Lower lobe of right lung (tissue), 2 donors: ENCODE measurements around the gene ANKRD6. TPM values are rescaled to one million over a fixed set of nuclear protein-coding genes. Genes with fewer than 3 reads are reported as not detected.

ENCODE experiments used
- ATAC-seq, 2 donors: fragments of 200-7000 bp; cut with Tn5 transposase; one replicate each; pipeline ENCODE4 v1.9.1; 2020 to 2022; ENCODE audit warnings: mild to moderate bottlenecking in 2 of 2, moderate library complexity in 2 of 2
- DNase-seq: peaks from one replicate; pipeline ENCODE4 v3.0.0-alpha.2; 2020
- H3K27ac ChIP-seq: fragments of 200-600 bp; one replicate; pipeline ENCODE4 v1.8.0; 2022
- H3K27me3 ChIP-seq: fragments of 200-600 bp; one replicate; pipeline ENCODE4 v1.8.0; 2022; ENCODE audit warnings: low read depth
- H3K36me3 ChIP-seq: fragments of 200-600 bp; one replicate; pipeline ENCODE4 v1.8.0; 2022; ENCODE audit warnings: mild to moderate bottlenecking
- H3K4me1 ChIP-seq: fragments of 200-600 bp; one replicate; pipeline ENCODE4 v1.8.0; 2022
- H3K4me3 ChIP-seq: fragments of 200-600 bp; one replicate; pipeline ENCODE4 v1.8.0; 2022; ENCODE audit warnings: mild to moderate bottlenecking
- H3K9me3 ChIP-seq: fragments of 200-600 bp; one replicate; pipeline ENCODE4 v1.8.0; 2022
- CTCF ChIP-seq: fragments of 200-600 bp; IDR thresholded peaks from one replicate; pipeline ENCODE4 v1.8.0; 2022; ENCODE audit warnings: antibody characterized with exemption, mild to moderate bottlenecking
- intact Hi-C: fragments of 100-400 bp; cut with DNase I; formaldehyde crosslinking; loops from one replicate; pipeline ENCODE4 v1.11.0; 2022
- total RNA-seq: library from RNA; stranded (reverse); fragmentation: NEBNext Ultra II Directional; extraction: Animal tissue kit (Norgen Biotek cat#: 25700); gene quantifications from one replicate; pipeline ENCODE4 v1.2.1, GENCODE V29; 2021
- donor health status: DM: no; HTN: yes; CAD: no; lungs with severe emphysema.

ANKRD6 gene
- total RNA-seq, 1 donor from 2014 or later: 17.7 TPM

GRCh38 chr6:89439014-89439413, 6.1 kb downstream of the ANKRD6 start:
- Histone ChIP-seq H3K9me3 (no peaks in the 10 kb centered on the region), H3K27me3 (no peaks in the 10 kb centered on the region), H3K4me1 (peaks cover 12% of the 10 kb centered on the region), H3K27ac (no peak overlapping the region), H3K36me3 (no peaks in the 10 kb centered on the region), H3K4me3 (no peak overlapping the region)
- ATAC-seq: no peak
- intact Hi-C loops: loop anchor here (10.0 kb wide), 1 partner anchor 166 kb away; no protein-coding TSS in a partner anchor
- DNase-seq: no peak
- no peak for TF ChIP-seq CTCF

- no peak for TF ChIP-seq CTCF
- intact Hi-C loops: no loop called here
- ATAC-seq: no peak
- Histone ChIP-seq H3K4me1 (peaks cover 7% of the 10 kb centered on the region), H3K27ac (no peak overlapping the region), H3K4me3 (no peak overlapping the region), H3K36me3 (no peaks in the 10 kb centered on the region), H3K9me3 (no peaks in the 10 kb centered on the region), H3K27me3 (no peaks in the 10 kb centered on the region)
- no peak for DNase-seq
Measured at GRCh38 chr6:89440200-89440599, 7.2 kb downstream of the ANKRD6 start.

- H3K36me3 ChIP-seq: no peaks in the 10 kb centered on the region
- intact Hi-C loops: no loop called here
- H3K4me3 ChIP-seq: no peak overlapping the region
- H3K27ac ChIP-seq: no peak overlapping the region
- no peaks in the 10 kb centered on the region for H3K4me1 ChIP-seq
- no peaks in the 10 kb centered on the region for H3K27me3 ChIP-seq
- TF ChIP-seq CTCF: no peak
- no peak for DNase-seq
- no peaks in the 10 kb centered on the region for H3K9me3 ChIP-seq
- no peak for ATAC-seq
Measured at GRCh38 chr6:89443658-89444057, 10.7 kb downstream of the ANKRD6 start.

- Histone ChIP-seq H3K9me3 (no peaks in the 10 kb centered on the region), H3K27ac (no peak overlapping the region), H3K4me1 (no peaks in the 10 kb centered on the region), H3K27me3 (no peaks in the 10 kb centered on the region), H3K4me3 (no peak overlapping the region), H3K36me3 (no peaks in the 10 kb centered on the region)
- ATAC-seq (no peak), DNase-seq (no peak)
- TF ChIP-seq CTCF: no peak
- intact Hi-C loops: no loop called here
Measured at GRCh38 chr6:89449193-89449592, 16.2 kb downstream of the ANKRD6 start.

- H3K4me3 ChIP-seq: no peak overlapping the region
- intact Hi-C loops: no loop called here
- H3K27me3 ChIP-seq: no peaks in the 10 kb centered on the region
- H3K36me3 ChIP-seq: no peaks in the 10 kb centered on the region
- no peaks in the 10 kb centered on the region for H3K4me1 ChIP-seq
- no peak overlapping the region for H3K27ac ChIP-seq
- no peak for ATAC-seq
- DNase-seq: no peak
- H3K9me3 ChIP-seq: no peaks in the 10 kb centered on the region
- no peak for TF ChIP-seq CTCF
Measured at GRCh38 chr6:89452281-89452680, 19.3 kb downstream of the ANKRD6 start.

GRCh38 chr6:89454300-89454699, 21.3 kb downstream of the ANKRD6 start:
- H3K9me3 ChIP-seq: no peaks in the 10 kb centered on the region
- ATAC-seq (no peak), DNase-seq (no peak)
- no peaks in the 10 kb centered on the region for H3K36me3 ChIP-seq
- H3K4me1 ChIP-seq: no peaks in the 10 kb centered on the region
- TF ChIP-seq CTCF: no peak
- H3K27ac ChIP-seq: no peak overlapping the region
- H3K27me3 ChIP-seq: no peaks in the 10 kb centered on the region
- intact Hi-C loops: no loop called here
- no peak overlapping the region for H3K4me3 ChIP-seq
